G401 (cell line): ENCODE measurements around the gene SH3RF3. TPM values are rescaled to one million over a fixed set of nuclear protein-coding genes. Genes with fewer than 3 reads are reported as not detected.
"Not testable (repeated sequence)": the region's sequence is repeated elsewhere in the genome, so short reads cannot be mapped to it uniquely, and the experiment has no call there.

ENCODE experiments used
- DNase-seq: peaks from one replicate; pipeline ENCODE4 v3.0.0-alpha.2; 2015; ENCODE audit warnings: low spot score
- in situ Hi-C: cut with HindIII; loops from 2 replicates; pipeline ENCODE4 v1.10.0; 2016; ENCODE audit warnings: low sequenced_read_pairs, mixed read lengths
- total RNA-seq: library from RNA; depleted of rRNA; stranded (reverse); fragments of >200 nt; shearing (Covaris generic); gene quantifications from 2 replicates; pipeline ENCODE4 v1.2.3, GENCODE V29; 2014

Gene SH3RF3
- total RNA-seq, 1 experiment from 2014 or later: not detected

DNA sequence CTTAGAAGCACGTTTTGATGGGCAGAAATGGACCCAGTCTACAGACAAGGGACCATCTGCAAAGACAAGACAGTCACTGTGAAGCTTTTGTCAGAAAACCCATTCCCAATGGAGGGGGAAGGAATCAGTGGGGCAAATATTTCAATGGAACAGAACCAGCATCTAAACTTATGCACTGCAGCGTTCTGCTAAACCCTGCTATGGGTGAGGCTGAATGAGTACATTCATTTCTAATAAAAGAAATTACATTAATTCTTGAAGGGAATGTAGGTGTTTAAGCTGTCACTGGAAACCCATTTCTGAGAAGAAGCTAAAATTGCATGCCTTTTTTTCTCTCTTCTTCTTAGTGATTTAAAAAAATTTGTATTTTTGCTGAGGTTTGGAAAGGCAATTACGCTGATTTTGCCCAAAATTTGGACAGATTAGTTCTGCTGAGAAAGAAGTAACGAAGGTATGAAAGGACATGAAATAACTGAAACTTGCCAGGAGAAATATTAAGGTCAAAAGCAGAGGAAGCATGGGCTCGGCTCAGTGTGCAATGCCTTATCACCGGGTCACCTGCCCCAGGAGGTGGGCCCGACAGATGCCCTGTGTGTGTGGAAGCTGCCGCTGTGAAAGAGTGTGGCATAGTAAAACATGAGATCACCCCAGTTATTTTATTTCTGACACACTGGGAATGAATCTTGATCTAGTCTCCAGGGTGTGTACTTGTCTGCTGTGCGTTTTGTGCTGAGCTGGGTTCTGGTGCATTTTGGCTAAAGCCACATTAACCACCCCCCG lies 24.2 kb downstream of the SH3RF3 start:
- DNase-seq: no peak
- in situ Hi-C loops: no loop called here

DNA sequence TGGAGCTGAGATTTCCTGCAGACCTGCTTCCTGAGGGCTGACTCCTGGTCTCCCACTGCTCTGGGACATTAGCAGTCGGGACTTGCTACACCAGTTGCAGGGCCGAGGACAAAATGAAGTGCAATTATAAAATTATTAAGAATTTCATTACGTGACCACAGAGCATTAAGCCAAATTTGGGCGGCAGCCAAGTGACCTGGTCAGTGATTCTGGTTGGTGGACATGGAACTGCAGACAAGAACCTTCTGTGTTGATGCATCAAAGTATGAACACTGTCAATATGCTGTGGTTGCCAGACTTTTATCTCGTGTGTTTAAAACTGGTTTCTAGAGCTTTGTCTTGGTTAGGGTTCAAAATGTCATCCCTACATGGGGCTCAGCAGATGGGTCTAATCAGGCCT lies 24.8 kb downstream of the SH3RF3 start:
- in situ Hi-C loops: no loop called here
- DNase-seq: no peak

DNA sequence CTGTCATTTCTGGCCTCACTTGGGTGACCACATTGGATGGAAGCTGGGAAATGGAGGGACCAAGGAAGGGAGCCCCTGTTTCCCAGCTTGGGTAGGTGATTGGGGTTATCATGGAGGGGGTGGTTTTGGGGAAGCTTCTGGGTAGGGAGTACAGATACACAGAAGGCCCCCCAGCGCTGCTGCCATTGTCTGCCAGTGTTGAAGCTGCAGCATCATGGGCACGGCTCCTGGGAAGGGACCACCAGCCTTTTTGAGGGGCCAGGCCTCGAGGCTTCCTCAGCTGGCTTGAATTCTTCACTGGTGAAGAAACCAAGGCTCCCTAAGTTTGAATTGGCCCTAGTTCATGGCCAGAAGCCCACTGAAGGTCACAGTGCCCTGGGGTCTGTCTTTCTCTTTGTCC lies 25.2 kb downstream of the SH3RF3 start:
- in situ Hi-C loops: no loop called here

DNA sequence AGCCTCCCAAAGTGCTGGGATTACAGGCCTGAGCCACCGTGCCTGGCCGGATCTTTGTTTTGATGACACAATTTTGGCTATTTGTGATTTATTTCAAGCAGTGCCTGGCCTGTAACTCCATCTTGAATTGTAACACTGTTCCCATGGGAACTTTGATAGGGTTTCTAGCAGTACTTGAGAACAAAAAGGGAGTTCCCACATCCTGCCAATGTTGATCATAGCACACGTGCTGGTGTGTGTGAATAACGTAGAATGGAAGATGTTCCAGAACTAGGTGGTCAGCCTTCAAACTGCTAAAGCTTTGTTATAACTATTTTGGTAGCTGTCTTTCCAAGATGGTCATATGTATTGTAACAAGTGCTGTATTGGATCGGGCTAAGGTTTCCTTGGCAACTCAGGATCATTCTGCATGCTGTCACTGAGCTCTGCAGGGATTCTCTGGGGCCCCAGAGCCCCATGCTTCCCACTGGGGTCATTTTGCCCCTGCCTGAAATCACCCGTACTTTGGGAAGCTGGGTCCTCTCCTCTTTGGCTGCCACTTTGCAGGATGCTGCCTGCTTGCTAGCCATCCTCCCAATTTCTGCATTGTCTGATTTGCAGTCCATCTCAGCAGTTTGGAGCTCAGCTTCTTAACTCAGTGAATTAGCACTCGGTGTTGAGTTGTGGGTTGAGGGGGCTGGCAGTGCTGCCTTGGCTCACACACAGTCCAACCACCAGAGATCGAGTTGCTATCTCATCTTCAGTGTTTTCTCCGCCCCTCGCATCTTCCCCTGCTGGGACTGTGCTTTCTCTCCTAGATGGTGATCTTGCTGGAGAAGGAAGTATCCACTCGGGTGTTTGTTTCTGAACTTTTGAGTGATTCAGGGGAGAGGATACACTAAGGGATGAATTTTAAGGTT lies 26.8 kb downstream of the SH3RF3 start:
- in situ Hi-C loops: no loop called here
- no peak for DNase-seq

More for the DNA sequence above, 25.2 kb downstream of the SH3RF3 start:
- no peak for DNase-seq

DNA sequence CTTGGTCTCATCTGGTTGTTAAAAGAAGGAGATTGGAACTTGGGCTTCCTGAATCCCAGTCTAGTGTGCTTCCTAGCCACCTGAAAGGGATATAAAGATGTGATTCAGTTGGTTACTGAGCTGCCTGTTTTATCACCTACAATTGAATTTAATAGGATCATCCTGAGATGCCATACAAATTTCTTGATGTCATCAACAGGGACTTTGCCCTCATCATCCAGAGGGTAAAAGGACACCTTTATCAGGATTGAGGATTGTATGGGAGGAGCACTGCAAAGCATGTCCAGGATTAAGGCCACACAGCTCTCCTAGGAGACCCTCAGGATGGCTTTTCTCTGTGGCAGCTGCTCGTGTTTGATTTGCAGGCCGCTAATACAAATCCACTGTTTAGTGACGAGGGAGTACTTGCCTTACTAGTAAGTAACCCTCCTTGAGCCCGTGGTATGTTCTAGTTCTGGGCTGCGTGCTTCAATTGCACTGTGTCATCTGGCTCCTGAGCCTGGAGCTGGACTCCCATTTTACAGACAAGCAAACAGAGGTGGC lies 28.6 kb downstream of the SH3RF3 start:
- in situ Hi-C loops: no loop called here

DNA sequence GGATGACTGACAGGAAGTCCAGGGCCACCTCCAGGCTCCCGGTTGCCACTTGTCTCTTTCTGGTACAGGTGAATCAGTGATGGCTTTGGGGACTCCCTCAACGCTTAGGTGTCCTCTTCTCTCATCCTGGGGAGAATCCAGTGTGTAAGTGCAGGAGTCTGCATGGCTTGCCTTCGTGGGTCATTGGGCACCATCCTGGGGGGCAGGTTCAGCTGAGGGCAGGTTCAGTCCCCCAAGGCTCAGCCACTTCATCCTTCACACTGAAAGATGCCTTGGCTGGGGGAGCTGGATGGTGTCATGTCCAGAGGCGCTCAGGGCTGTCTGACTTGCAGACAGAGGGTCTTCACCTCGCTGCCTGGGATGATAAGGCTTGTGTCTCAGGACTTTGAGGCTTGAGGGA lies 29.2 kb downstream of the SH3RF3 start:
- in situ Hi-C loops: no loop called here
- no peak for DNase-seq

More for the DNA sequence above, 28.6 kb downstream of the SH3RF3 start:
- DNase-seq: no peak

DNA sequence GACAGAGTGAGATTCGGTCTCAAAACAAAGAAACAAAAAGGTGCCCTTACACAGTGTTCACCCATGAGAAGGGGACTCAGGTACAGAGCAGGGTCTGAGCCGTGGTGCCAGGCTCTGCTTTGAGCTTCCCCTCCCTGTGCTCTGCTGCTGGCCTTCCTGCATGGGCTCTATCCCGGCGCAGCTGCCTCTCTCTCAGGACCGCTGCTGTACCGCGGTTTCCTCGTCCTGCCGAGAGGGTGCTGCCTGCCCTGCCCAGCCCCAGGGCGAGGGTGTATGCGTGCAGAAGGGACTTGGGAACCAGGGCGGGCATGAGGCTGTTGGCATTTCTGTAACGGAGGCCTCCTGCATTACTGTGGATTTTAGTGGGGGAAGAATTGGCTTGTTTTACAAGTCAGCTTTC lies 30.1 kb downstream of the SH3RF3 start:
- in situ Hi-C loops: no loop called here
- DNase-seq: no peak

DNA sequence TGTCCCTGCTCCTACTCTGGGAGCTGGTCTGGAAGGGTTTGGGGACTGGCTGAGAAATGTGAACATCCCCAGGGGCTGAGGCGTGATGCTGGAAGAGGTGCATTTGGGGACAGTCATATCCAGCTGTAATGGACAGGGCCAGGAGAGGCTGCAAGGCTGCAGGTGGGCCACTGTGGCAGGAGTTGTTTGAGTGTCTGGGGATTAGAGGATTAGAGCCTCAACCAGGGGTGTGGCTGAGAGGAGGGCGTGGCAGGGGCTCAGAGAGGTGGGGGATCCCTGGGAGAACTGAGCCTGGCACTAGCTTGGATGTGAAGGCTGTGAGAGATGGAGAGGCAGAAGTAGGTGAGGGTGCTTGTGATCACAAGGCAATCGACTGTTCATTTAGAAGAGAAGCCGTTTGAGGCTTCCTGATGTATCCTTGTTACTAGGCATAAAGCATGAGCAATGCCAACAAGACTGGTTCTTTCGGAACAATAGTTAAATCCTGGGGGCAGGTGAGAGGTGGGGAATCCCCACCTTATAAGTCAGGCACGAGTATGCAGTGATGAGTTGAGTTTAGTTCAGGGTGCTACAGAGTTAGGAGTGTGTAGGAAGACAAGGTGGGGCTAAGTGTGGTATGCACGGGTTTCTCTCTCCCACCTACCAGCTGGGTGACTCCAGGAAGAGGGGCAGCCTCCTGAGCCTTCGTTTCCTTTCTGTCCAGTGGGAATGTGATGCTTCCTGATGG lies 31.9 kb downstream of the SH3RF3 start:
- no peak for DNase-seq
- in situ Hi-C loops: no loop called here

DNA sequence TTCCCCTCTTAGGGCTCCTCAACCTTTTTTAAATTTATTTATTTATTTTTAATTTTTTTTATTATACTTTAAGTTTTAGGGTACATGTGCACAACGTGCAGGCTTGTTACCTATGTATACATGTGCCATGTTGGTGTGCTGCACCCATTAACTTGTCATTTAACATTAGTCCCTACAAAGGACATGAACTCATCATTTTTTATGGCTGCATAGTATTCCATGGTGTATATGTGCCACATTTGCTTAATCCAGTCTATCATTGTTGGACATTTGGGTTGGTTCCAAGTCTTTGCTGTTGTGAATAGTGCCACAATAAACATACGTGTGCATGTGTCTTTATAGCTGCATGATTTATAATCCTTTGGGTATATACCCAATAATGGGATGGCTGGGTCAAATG lies 33.4 kb downstream of the SH3RF3 start:
- in situ Hi-C loops, DNase-seq: not testable (repeated sequence)

DNA sequence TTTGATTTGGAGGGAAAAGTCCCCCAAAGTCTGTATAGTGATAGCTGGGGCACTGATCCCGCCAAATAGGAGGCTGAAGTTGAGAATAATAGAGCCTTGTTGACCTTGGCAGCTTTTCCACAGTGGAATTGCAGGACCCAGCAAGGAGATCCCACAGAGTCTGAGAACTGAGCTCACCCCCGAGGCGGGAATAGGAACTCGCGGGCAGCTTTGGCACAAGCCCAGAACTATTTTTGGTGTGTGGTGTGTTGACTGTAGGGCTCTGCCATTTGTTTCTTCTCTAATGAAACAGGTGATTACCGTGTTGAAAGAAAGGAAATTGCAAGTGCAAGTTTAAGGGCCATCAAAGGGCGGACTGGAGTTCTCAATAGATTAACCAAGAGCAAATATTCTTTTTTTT lies 34.0 kb downstream of the SH3RF3 start:
- in situ Hi-C loops: no loop called here
- DNase-seq: no peak

DNA sequence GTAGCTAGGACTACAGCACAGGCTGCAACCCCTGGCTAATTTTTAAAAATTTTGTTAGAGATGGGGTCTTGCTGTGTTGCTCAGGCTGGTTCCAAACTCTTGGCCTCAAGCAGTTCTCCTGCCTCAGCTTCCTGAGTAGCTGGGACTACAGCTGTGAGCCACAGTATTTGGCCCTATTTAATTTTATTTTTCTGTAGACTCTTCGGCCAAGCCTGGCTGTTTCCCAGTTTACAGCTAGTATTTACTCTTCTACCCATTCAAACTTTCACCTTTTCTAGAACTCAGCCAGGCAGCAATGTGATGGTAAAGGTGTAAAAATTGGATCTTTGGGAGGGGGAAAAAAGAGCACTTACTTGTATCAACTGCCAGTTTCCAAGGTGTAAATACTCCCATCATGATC lies 35.3 kb downstream of the SH3RF3 start:
- DNase-seq: no peak
- in situ Hi-C loops: no loop called here

DNA sequence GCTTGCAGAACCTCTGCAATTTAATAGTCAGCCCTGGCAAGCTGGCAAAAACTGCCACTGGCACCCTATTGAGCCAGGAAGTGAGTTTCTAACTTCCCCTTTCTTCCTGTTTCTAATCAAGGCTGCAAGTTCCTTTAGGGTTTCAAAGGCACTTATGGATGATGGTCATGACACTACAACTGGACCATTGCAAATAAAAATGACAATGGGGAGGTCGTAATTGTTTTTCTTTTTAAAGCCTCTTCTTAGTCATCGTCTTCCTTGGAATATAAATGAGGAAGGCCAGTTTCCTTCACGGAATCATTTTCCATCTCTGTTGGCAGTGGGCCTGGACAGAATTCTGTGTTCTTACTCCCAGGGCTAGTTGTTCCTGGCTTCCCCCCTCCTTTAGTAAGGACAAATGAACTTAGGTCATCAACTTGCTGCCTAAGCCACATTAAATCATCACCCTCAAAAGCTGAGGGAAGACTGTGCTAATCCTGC lies 35.8 kb downstream of the SH3RF3 start:
- in situ Hi-C loops: no loop called here

DNA sequence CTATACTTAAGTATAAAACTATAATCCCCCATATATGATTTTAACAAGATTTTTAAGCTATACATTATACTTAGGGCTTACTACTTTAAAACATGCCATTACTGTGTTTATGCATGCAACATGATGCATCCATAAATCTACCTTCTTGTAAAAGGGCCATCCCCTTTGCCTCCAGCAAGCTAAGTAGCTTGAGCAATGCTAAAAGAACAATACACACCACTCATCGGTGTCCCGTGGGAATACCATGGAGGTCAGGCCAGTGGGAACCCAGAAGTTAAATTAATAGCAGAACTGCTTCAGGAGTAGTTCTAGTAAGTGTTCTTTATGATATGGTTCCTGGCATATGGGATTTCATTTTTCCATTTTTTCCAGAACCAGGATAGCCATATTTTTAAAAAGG lies 37.8 kb downstream of the SH3RF3 start:
- in situ Hi-C loops: no loop called here
- DNase-seq: no peak

More for the DNA sequence above, 35.8 kb downstream of the SH3RF3 start:
- DNase-seq: no peak

DNA sequence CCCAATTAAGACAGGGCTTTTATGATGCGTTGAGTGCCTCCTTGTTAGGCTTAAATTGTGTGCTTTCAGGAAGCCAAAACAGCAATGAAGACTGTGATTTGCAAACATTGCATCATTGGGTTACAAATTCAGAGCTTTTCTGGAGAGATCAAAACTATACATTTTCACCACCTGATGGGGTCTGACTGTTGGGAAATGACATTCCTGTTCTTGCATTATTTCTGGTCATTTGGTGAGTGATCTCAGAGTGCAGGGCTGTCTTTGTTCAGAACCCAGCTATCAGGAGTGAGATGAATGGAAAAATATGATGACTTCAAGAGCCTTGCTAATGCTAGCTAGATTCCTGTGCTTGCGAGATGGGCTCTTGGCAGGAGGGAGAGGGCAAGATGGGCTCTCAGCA lies 39.1 kb downstream of the SH3RF3 start:
- DNase-seq: no peak
- in situ Hi-C loops: no loop called here

DNA sequence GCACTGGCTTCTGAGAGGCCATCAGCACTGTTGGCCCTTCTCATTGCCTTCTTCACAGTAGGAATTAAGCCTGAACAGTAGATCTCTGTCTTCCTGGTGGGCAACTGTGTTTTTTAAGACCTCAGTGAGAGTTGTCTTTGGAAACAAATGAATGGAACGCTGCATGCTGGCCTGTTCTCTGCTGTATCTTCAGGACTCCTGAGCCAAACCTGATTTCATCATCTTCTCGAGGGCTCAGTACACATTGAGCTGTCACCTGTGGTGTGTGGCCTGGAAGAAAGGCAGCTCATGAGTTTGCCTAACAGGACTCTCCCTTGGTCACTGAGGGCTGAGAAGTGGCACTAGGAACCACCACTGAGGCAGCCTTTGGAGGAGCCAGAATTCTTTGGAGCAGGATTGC lies 39.7 kb downstream of the SH3RF3 start:
- in situ Hi-C loops: no loop called here
- DNase-seq: no peak

DNA sequence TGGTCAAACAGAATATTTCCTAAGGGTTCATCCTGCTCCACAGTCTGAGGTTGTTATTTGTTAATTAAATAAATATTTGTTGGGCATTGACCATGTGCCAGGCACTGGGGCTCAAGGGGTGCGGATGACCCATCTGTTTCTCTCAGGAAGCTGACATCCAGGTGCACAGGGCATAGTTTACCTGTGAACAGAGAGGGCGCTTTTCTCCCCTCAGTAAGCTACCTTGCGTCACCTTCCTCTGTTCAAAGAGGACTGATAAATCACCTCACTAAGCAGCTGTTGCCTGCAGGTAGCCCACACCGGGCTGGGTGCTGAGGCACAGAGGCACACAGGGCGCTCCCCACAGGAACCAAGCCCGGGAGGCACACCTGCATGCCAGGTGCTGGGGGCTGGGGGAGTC lies 41.6 kb downstream of the SH3RF3 start:
- no peak for DNase-seq
- in situ Hi-C loops: no loop called here

DNA sequence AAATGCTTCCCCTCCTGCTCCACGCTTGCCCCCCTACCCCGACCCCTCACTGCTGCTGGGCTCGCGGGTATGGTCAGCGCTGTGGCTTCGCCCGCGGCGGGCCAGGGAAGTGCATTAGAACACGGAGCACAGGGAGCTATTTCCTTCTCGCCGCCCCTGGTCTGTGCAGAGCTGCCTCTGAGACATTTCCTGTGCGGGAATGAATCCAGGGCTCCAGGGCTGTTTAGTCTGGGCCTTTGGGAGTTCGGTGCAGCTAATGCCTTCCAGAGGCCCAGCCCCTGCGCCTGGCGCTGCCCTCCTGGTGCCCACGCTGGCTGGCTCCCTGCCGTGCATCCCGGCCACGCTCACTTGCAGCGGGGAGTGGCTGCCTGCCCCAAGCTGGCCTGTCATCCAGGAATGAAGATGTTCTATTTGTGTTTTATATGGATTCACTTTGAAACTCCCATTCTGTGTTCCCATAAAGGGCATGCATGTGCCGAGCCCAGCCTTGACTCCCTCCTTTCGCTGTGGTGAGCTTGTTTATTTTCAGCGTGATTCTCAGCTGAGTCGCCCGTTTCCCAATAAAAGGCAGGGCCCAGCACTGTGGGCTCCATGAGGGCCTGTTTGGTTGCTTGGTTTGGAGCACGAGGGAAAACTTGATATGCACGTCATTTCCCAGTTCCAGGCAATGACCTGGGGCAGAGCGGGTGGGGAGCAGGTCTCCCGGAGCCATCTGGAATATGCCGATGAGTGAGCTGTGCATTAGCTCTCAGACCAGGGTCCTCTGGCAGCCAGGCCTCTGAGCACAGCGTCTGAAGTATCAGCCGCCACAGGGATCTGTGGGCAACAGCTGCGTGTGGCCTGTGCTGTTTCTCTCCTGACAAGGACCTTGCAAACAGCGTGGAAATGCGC lies 42.7 kb downstream of the SH3RF3 start:
- in situ Hi-C loops: no loop called here
- DNase-seq: no peak

DNA sequence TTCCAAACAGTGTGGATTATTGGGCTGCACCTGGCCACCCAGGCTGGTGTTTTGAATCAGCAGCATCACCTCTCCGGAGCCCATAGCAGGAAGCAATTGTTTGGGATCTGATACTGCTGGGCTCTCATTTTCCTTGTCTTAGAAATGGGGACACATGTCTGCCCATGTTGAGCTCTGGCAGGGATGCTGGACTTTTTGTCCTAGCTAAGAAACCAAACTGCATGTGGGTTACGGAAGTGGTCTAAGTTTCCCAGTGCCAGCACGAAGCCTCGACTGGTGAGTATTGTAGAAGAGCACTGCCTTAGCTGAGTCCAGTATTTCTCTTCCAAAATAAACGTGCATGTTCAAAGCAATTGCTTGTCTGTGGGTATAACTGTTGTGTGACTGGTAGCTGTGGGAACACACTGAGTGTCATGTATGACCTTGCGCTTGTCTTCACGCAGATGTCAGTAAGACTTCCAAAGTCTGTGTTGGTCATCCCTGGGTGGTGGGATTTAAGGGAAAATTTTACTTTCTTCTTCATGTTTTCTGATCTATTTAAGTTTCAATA lies 43.6 kb downstream of the SH3RF3 start:
- no peak for DNase-seq
- in situ Hi-C loops: no loop called here
